Measurements from ENCODE around the gene EIF6. TPM values are rescaled to one million over a fixed set of nuclear protein-coding genes. Genes with fewer than 3 reads are reported as not detected.

EIF6 gene
- 10 to 100 TPM; 73.9 to 81.4 (median 79.0) TPM for total RNA-seq
- total RNA-seq (2013) = 65.8 TPM

DNA sequence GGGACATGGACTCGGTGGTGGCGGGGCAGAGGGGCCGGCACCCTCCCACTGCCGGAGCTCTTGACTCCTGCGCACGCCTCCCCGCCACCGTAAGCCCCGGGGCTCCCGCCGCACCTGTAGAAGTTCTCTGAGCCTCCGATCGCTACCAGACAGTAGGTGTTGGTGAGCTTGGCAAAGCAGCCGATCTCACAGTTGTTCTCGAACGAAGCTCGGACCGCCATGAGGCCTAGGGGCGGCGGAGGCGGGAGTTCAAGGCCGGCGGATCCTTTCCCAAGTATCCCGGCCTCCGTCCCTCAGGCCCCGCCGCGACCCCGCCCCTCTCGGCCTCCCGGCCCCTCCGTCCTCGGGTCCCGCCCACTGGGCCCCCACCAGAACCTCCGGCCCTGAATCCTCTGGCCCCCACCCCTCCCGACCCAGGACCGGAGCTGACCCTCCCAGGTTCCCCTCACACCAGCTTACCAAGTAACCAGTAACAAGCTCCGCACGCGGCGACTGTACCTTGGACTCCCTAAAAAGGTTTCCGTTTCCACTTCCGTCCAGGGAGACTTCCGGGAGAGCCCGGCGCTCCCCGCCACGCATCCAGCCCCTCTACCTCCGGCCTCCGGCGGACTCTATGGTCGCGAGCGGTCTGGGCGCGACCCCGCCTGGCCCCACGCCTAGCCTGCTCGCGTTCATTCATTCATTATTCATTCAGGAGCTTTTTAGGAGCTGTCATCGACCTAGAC, at the start of gene EIF6:
EIF6 (minus strand) TSS at position 506 of the 725 bp plus-strand sequence; CDS start at position 221, 285 bp downstream.
- Mint-ChIP-seq H3K4me1 (peaks cover 9 to 29% of the 10 kb centered on the region in 2 donors), H3K27ac (peak within 1 kb of the TSS; percentile 90), H3K27me3 (ENCODE audit: low read depth in 2 of 2) (peaks cover 0 to 2% of the 10 kb centered on the region in 2 donors), H3K4me3 (peak within 1 kb of the TSS; percentile 96), H3K36me3 (no peaks in the 10 kb centered on the region), H3K9me3 (no peaks in the 10 kb centered on the region)
- under 1% methylated on average over 61 of the region's 61 CpGs for WGBS (ENCODE audit: insufficient coverage)
- peaks cover 15% of the 10 kb centered on the region for H3K36me3 ChIP-seq (ENCODE audit: control insufficient read depth, insufficient read depth, low read length)
- peaks cover 21% of the 10 kb centered on the region for H3K4me1 ChIP-seq (ENCODE audit: control insufficient read depth, insufficient read depth, low read length)
- H3K27ac ChIP-seq (ENCODE audit: low read length) = peak within 1 kb of the TSS; percentile 67
- H3K4me3 ChIP-seq (ENCODE audit: low read length) = peak within 1 kb of the TSS; percentile 81
- no peaks in the 10 kb centered on the region for H3K9me3 ChIP-seq (ENCODE audit: control insufficient read depth, insufficient read depth, low read length)
- intact Hi-C loops (cut with micrococcal nuclease) = no loop called here
- peak; percentile 82 to 90 (median 85) for ATAC-seq
- H3K27me3 ChIP-seq (ENCODE audit: control insufficient read depth, insufficient read depth, low read length) = no peaks in the 10 kb centered on the region
- TF ChIP-seq, protein P1, sequence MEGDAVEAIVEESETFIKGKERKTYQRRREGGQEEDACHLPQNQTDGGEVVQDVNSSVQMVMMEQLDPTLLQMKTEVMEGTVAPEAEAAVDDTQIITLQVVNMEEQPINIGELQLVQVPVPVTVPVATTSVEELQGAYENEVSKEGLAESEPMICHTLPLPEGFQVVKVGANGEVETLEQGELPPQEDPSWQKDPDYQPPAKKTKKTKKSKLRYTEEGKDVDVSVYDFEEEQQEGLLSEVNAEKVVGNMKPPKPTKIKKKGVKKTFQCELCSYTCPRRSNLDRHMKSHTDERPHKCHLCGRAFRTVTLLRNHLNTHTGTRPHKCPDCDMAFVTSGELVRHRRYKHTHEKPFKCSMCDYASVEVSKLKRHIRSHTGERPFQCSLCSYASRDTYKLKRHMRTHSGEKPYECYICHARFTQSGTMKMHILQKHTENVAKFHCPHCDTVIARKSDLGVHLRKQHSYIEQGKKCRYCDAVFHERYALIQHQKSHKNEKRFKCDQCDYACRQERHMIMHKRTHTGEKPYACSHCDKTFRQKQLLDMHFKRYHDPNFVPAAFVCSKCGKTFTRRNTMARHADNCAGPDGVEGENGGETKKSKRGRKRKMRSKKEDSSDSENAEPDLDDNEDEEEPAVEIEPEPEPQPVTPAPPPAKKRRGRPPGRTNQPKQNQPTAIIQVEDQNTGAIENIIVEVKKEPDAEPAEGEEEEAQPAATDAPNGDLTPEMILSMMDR (IDR thresholded peaks at IDR 0.05) = no peak
- DNase-seq = peak; percentile 60 to 79

DNA sequence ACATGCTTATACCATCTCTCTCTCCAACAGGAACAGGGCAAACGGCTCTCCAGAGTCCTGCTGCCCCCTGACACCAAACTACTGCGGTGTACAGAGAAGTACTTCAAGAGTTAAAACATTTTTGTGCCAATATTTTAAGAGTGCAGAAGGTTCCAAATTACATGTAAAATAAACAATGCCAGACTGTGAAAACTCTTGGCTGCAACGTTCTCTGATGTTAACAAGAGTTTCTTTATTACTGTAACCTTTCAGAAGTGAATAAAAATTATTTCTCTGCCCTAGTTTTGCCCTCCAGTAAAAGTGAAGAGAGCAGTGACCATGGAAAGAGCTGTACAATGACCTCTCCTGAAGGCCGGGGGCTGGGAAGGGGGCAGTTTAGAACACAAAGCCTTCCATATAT, 49.0 kb upstream of the EIF6 start:
- Mint-ChIP-seq H3K36me3 (no peaks in the 10 kb centered on the region), H3K4me3 (no peak overlapping the region), H3K4me1 (no peaks in the 10 kb centered on the region), H3K27ac (no peak overlapping the region), H3K27me3 (ENCODE audit: low read depth in 2 of 2) (no peaks in the 10 kb centered on the region), H3K9me3 (no peaks in the 10 kb centered on the region)
- TF ChIP-seq, protein P1 (IDR thresholded peaks at IDR 0.05) = no peak
- no peaks in the 10 kb centered on the region for H3K27me3 ChIP-seq (ENCODE audit: control insufficient read depth, insufficient read depth, low read length)
- H3K36me3 ChIP-seq (ENCODE audit: control insufficient read depth, insufficient read depth, low read length) = no peaks in the 10 kb centered on the region
- no peak overlapping the region for H3K27ac ChIP-seq (ENCODE audit: low read length)
- H3K4me1 ChIP-seq (ENCODE audit: control insufficient read depth, insufficient read depth, low read length) = no peaks in the 10 kb centered on the region
- ATAC-seq (no peak), DNase-seq (no peak)
- H3K4me3 ChIP-seq (ENCODE audit: low read length) = no peak overlapping the region
- no peaks in the 10 kb centered on the region for H3K9me3 ChIP-seq (ENCODE audit: control insufficient read depth, insufficient read depth, low read length)
- 89% methylated on average over 4 of the region's 4 CpGs for WGBS (ENCODE audit: insufficient coverage)
- intact Hi-C loops (cut with micrococcal nuclease) = no loop called here

DNA sequence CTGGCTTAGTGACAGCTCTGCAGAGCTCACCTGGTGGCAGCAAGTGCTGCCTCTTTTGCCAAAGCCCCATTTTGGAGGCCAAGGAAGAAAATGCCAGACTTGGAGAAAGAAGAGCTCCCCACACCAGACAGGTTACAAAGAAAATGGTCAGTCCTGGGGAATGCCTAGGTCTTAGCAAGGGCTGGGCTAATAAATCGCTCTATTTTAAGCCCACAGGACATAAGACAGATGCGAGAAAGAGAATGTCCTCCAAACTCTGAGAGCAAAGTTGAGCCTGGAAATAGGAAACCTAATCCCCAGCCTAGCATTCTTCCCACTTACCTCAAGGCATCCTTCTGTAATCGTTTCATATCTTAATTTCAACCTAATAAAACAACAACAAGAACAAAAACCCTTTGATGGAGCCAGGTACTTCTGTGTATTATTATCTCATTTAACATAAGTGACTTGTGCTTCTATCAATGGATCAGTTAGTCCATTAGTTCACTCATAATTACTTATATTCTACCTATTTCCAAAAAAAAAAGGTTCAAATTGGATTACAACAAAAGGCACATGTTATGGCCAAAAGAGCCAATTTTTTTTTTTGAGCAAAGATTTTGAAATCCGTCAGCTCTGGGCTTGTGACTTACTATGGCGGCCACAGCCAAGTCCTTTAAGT, 48.1 kb upstream of the EIF6 start:
- intact Hi-C loops (cut with micrococcal nuclease) = no loop called here
- 99% methylated on average over 5 of the region's 5 CpGs for WGBS (ENCODE audit: insufficient coverage)

More for the DNA sequence above, 48.1 kb upstream of the EIF6 start:
- no peaks in the 10 kb centered on the region for H3K4me1 Mint-ChIP-seq
- Histone ChIP-seq H3K9me3 (ENCODE audit: control insufficient read depth, insufficient read depth, low read length) (no peaks in the 10 kb centered on the region), H3K27me3 (ENCODE audit: control insufficient read depth, insufficient read depth, low read length) (no peaks in the 10 kb centered on the region), H3K27ac (ENCODE audit: low read length) (no peak overlapping the region), H3K4me1 (ENCODE audit: control insufficient read depth, insufficient read depth, low read length) (no peaks in the 10 kb centered on the region), H3K36me3 (ENCODE audit: control insufficient read depth, insufficient read depth, low read length) (no peaks in the 10 kb centered on the region), H3K4me3 (ENCODE audit: low read length) (no peak overlapping the region)
- DNase-seq = no peak
- H3K27me3 Mint-ChIP-seq (ENCODE audit: low read depth in 2 of 2) = no peaks in the 10 kb centered on the region
- ATAC-seq = no peak
- TF ChIP-seq, protein P1 (IDR thresholded peaks at IDR 0.05) = no peak
- H3K36me3 Mint-ChIP-seq = no peaks in the 10 kb centered on the region
- no peak overlapping the region for H3K4me3 Mint-ChIP-seq
- no peak overlapping the region for H3K27ac Mint-ChIP-seq
- no peaks in the 10 kb centered on the region for H3K9me3 Mint-ChIP-seq
